C4-2B (cell line): ENCODE results near the gene RNU6-7.

Experiments
- H3K27ac ChIP-seq: fragments of 450-650 bp; 2 replicates; pipeline ENCODE4 v1.5.1; 2017
- ZFX ChIP-seq: fragments of 450-650 bp; IDR thresholded peaks from 2 replicates; pipeline ENCODE4 v1.6.1; 2017
- TF ChIP-seq, protein P1 (sequence below): fragments of 450-650 bp; conservative IDR thresholded peaks from 2 replicates; pipeline ENCODE4 v1.5.1; 2017; ENCODE audit warnings: mild to moderate bottlenecking

RNU6-7 gene

DNA sequence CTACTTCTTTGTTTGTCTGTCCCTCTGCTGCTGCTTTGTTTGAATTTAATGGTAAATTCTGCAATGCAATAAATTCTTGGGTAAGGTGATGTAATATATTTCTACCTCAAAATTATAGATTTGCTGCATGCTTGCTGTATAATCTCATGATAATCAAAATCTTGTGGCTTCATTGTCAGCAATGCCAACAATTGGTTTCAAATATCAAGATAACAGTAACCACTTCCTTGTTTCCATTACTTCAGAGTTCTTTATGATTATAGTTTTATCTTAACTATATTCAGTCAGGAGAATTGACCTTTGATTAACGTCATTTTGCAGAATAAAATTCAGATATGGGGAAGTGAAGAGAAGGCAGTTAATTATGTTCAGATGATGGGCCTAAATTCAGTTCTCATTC is 31.4 kb downstream of the RNU6-7 start:
- no peak for TF ChIP-seq ZFX
- TF ChIP-seq, protein P1, sequence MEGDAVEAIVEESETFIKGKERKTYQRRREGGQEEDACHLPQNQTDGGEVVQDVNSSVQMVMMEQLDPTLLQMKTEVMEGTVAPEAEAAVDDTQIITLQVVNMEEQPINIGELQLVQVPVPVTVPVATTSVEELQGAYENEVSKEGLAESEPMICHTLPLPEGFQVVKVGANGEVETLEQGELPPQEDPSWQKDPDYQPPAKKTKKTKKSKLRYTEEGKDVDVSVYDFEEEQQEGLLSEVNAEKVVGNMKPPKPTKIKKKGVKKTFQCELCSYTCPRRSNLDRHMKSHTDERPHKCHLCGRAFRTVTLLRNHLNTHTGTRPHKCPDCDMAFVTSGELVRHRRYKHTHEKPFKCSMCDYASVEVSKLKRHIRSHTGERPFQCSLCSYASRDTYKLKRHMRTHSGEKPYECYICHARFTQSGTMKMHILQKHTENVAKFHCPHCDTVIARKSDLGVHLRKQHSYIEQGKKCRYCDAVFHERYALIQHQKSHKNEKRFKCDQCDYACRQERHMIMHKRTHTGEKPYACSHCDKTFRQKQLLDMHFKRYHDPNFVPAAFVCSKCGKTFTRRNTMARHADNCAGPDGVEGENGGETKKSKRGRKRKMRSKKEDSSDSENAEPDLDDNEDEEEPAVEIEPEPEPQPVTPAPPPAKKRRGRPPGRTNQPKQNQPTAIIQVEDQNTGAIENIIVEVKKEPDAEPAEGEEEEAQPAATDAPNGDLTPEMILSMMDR, result no peak
- no peak overlapping the region for H3K27ac ChIP-seq

- H3K27ac ChIP-seq, result no peak overlapping the region
- no peak for TF ChIP-seq ZFX
- TF ChIP-seq, protein P1, result no peak; the same call in 1 of the 2 replicates
Measured at GRCh38 chr14:32244404-32244803, 42.6 kb downstream of the RNU6-7 start.

DNA sequence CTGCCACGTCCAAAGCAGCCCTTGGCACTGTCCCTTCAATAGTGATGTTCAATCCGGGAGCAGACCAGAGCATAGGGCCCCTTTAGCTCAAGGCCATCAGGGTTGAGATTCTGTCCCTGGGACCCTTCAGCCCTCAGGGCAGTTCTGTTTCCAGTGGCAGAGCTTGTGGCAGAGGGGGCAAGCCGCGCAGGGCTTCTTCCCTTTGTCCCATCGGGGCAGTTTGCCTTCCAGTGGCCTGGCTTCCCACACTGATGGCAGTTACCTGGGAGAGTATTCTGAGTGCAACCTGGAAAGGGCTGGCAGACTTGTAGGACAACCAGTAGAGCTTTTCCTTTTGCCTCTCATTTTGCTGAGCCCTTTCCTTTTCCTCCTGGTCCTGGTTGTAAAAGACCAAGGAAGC is 44.9 kb downstream of the RNU6-7 start:
- H3K27ac ChIP-seq, result no peak overlapping the region
- TF ChIP-seq ZFX, result no peak
- TF ChIP-seq, protein P1, result no peak

DNA sequence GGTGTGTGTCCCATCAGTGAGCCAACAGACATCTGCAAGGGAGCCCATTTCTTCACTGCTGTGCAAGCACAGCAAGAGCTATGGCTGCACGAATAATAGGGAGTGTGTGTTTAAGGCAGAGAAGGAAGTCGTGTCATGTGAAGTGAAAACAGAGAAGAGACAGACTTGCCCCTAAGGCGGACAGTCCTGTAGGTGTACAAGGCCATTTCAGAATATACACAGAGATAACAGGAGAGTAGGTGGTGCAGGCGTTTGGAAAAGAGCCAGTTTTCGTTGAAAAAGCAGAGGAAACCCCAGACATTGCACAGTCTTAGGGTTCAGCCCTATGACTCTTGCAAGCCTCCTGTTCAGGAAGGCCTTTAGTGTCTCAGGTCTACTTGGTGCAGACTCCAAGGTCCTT is 47.5 kb downstream of the RNU6-7 start:
- TF ChIP-seq ZFX, result no peak
- TF ChIP-seq, protein P1, result no peak
- no peak overlapping the region for H3K27ac ChIP-seq

DNA sequence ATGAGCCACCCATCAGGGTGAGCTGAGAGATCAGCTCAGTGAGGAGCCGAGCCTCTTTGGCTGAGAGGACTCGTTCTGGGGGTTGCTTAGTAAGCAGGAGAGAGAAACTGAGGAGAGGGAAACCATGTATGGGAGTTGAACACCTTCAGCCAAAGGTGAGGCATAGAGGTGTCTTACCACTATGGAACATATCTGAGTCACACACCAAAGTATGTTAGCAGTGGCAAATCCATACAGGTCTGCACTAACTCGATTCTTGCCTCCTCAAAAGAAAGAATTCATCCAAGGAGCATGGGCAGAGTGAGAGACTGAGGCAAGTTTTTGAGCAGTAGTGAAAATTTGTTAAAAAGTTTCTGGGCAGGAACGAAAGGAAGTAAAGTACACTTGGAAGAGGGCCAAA is 47.9 kb downstream of the RNU6-7 start:
- TF ChIP-seq, protein P1, result no peak
- TF ChIP-seq ZFX, result no peak
- no peak overlapping the region for H3K27ac ChIP-seq

- H3K27ac ChIP-seq, result no peak overlapping the region
- TF ChIP-seq, protein P1, result no peak
- TF ChIP-seq ZFX, result no peak
Measured at GRCh38 chr14:32250681-32251080, 48.8 kb downstream of the RNU6-7 start.

- no peak for TF ChIP-seq ZFX
- TF ChIP-seq, protein P1, result no peak
- H3K27ac ChIP-seq, result no peak overlapping the region
Measured at GRCh38 chr14:32251530-32251929, 49.7 kb downstream of the RNU6-7 start.
